Measurements from ENCODE around the gene TTC23.

DNA sequence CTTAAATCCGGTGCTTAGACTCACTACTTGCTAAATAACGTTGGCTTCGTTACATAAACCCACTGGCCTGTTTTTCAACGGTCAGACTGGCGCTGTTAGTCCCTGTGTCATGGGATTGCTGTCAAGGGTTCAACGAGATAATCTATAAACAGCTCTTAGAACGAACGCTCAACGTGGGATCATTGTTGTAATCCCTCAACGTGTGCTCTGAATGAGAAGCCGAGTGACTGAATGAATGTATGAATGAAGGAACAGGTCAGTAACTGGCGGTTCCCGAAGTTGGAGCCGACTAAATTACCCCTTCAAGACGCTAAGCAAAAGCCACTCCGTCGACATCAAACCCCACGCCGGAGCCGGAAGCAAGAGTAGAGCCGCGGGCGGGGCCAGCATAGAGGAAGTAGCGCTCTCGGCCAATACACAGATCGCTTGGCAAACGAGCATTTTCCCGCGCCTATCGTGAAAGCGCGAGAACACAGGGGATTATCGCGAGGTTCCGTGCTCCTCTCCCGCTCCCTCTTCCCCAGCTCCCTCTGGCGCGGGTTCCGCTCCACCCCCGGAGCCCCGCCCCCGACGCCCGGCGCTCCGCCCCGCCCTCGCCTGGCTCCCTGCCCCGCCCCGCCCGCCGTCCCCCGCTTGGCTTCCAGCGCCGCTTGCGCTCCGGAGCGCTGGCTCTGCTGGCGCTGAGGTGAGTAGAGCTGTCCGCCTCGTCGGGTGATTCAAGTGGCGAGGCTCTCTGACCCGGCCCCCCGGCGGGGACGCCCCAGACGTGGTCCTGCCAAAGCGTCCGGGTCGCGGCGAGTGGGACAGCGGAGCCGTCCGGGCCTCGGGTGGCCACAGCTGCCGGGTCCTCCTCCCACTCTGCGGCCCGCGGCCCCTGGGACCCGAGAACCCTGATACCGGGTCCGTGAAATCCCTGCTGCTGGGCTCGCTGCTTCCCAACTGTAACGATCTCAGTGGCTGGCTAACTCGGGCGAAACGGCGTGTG lies 1.8 kb upstream of the TTC23 start, which contains the start of gene LRRC28:
- TF ChIP-seq CTCF (conservative IDR thresholded peaks at IDR 0.05; ENCODE audit: low read length): no peak
- TF ChIP-seq EZH2phosphoT487 (IDR thresholded peaks at IDR 0.05; ENCODE audit: borderline replicate concordance, low read depth, low read length): no peak
